Stimulated activated CD4-positive, alpha-beta T cell treated with anti-CD3 and anti-CD28 coated beads, Interleukin-4, amount 100 ng/mL, for 24 hours (primary cell): ENCODE results near the gene DUSP2.

Experiments
- DNase-seq: peaks from one replicate; pipeline ENCODE4 v3.0.0-alpha.2; 2020

DUSP2 gene

DNA sequence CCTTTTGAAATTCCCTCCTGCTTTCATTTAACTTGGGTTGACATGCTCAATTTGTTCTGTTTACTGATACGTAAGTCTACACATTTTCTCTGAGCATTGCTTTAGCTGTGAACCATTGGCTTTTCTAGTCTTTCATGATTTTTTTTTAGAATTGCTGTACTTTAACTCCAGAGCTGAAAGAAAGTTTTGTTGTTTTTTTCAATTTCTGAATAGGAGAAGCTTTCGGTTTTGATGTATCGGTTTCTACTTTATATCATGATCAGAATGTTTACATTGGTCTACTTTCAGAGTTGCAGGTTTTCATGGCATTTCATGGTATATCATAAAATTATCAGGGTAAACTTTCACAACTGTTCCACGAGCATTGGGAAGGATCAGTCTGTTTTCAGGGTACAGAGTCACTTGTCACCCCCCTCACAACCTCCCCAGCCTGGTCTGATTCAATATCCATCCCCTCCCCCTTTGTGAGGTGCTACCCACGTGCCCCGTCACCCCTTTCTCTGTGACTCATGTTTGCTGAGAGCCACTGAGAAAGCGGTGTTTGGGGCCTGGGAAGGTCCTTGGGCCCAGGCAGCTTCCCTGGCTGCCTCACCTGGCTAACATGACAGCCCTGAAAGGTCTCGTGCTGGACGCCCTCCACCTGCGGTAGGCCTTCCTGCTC is 14.0 kb downstream of the DUSP2 start:
- DNase-seq: peak; percentile 45

- no peak for DNase-seq
These were observed 14.8 kb downstream of the DUSP2 start for GRCh38 chr2:96130483-96130882.

DNA sequence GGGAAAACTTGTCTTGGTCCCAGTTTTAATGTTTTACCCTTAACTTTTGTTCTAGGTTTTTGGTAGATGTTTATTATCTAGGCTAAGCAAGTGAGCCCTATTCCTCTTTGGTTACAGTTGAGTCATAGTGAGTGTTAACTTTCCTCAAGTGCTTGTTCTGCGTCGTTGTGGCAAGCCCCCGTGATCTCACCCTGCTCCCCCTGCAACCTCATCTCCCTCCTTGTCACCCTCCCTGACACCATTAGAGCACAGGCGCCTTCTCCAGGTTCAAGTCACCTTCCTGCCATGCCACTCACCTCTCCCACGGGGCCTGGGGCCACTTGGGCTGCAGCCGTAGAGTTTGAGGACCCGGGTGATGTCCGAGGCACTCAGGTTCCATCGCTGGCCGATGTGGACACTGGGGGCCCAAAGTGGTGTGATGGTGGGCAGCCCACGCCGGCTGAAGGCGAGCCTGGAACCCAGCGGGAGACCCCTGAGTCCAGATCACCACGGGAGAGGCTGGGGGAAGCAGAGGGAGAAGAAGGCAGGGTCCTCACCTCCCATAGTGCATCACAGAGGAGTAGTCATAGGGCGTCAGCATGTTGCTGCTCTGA is 15.6 kb downstream of the DUSP2 start:
- no peak for DNase-seq

DNA sequence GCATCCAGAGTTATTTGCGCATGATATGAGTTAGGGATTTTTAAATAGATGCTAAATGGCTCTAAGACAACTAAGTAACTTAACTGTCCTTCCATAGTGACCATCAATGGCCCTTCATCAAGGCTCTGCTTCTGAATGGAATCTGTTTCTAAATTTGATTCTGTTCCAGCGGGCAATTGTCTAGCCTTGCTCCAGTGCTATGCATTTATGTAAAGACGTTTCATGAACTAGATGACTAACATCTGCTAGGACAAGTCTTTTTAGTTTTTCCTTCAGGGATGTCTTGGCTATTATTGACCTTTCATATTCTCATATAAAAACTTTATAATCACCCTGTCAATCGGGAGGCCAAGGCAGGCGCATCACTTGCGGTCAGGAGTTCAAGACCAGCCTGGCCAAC is 16.8 kb downstream of the DUSP2 start:
- no peak for DNase-seq

- DNase-seq: no peak
These were observed 20.6 kb downstream of the DUSP2 start for GRCh38 chr2:96124406-96125265.

DNA sequence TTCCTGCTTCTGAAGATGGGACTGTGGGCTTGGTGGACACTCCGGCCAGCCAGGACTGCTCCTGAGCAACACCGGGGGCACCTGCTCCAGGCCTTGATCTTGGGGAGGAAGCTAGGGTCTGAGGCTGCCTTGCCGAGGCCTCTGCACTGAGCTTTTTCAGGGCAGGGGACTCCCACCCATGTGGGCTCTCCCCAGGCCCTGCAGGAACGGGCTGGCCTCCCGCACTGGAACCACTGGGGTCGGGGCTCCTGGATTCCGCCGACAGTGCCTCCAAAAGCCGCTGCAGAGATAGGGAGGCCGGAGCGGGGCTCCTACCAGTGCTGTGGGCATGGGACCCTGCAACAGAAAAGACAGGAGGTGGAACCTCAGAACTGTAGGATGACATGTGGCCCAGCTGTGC is 21.3 kb downstream of the DUSP2 start:
- DNase-seq: no peak

DNA sequence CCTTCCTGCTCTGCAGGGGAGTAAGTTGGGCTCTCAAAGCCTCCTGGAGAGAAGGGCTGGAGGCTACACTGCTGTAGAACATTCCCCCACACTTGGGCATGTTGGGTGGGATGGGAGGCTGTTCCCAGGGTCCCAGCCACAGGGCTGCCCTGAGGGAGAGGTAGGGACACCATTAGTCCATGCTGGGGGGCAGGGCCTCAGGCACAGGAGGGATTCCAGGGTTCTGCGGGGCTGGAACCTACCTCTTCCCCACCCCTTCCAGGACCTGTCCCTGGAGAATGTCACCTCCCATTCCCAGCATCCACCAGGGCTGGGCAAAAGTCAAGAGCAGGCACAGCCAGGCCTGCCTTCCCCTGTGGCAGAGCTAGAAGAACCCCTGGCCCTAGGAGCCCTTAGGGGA is 21.9 kb downstream of the DUSP2 start:
- DNase-seq: no peak

GRCh38 chr2:96122391-96122790 is 22.8 kb downstream of the DUSP2 start:
- DNase-seq: no peak

- no peak for DNase-seq
These were observed 23.8 kb downstream of the DUSP2 start for GRCh38 chr2:96121414-96121813.

DNA sequence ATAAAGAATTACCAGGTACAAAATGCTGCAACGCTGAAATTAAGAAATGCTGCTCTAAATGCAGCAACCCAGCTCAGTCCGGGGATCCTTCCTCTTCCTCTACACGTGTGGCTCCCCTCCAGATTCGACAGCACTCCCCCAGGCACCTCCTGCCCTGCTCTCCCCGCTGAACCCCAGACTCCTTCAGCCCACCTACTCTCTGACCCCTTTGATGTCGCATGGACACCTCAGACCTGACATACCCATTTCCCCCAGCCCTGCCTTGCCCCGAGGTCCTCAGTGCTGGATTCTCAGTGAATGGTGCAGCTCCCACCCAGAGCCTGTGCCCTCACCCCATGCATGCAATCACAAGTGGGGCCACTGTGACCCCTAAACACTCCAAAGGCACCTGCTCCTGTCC is 24.2 kb downstream of the DUSP2 start:
- no peak for DNase-seq

- DNase-seq: no peak
These were observed 25.0 kb downstream of the DUSP2 start for GRCh38 chr2:96120091-96120720.

DNA sequence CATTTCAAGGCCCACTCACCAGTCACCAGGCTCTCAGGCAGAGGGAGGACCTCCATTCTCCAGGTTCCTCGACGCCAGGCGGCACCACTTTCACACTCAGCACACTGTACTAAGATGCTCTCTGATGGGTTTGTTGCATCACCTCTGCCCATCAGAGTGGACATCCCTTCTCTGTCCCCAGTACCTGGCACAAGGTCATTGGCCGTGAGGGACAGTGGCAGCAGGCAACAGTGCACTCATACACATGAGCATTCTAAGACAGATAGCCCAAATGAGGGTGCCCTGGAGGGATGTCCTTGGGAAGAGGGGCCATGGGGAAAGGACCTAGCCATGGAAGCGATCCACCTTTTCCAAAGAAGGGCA is 25.9 kb downstream of the DUSP2 start:
- DNase-seq: no peak

DNA sequence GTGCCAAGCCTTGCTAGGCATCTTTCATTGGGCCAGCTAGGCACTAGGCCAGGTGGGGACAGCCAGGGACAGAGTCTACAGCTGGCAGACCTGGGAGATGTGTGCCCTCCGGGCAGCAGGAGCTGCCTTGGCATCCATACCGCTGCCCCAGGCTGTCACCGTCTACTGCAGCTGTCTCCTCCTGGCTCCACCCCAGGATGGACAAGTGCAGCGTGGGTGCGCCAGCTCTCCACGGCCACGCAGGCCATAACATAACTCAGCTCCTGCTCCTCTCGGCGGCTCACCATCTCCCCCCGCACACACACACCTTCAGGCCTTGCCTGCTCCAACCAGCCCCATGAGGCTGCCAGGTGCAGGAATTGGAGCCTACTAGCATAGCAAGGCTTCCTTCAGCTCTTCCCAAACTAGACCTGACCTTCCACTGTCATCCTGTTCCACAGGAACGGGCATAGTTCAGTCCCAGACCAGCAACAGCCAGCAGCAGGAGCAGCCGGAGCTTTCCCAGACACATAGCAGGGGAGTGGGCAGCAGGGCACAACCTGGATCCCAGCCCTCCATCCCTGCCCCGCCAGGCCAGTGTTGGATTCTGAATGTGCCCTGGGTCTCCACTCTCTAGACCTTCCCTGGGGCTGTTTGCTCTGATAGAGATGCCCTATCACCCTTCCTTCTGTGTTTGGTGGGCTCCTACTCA is 26.4 kb downstream of the DUSP2 start:
- DNase-seq: no peak

GRCh38 chr2:96117701-96118588 is 27.3 kb downstream of the DUSP2 start:
- DNase-seq: no peak

- DNase-seq: peak; percentile 58
These were observed 28.2 kb downstream of the DUSP2 start for GRCh38 chr2:96116879-96117533.

GRCh38 chr2:96116424-96116878 is 28.8 kb downstream of the DUSP2 start, which contains the start of gene ADRA2B:
TSS of gene ADRA2B (minus strand) at chr2:96116571. CDS start at chr2:96116149, 422 bp downstream.
- peak; percentile 63 for DNase-seq

DNA sequence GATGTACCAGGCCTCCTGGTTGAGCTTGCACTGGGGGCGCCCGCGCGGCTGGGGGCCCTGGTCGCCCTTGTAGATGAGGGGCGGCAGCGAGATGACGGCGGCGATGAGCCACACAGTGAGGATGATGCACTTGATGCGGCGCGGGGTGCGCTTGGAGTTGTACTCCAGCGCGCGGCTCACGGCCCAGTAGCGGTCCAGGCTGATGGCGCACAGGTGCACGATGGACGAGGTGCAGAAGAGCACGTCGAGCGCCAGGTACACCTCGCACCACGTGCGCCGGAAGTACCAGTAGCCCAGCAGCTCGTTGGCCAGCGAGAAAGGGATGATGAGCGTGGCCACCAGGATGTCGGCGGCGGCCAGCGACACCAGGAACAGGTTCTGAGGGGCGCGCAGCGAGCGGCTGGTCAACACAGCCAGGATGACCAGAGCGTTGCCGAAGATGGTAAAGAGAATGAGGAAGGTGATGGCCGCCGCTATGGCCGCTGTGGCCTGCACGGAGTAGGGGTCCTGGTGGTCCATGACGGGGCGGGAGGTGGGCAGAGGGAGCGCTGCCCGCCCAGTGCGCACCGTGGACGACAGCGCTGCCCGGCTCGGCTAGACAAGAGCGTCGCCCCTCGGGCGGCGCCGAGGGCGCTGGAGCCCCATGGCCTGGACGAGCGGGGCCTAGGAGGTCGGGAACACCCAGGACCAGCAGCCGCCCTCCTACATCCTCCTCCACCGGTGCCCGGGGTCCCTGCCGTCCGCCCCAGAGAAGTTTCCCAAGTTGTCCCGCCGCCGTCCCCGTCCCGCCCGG is 29.4 kb downstream of the DUSP2 start:
- DNase-seq: no peak

DNA sequence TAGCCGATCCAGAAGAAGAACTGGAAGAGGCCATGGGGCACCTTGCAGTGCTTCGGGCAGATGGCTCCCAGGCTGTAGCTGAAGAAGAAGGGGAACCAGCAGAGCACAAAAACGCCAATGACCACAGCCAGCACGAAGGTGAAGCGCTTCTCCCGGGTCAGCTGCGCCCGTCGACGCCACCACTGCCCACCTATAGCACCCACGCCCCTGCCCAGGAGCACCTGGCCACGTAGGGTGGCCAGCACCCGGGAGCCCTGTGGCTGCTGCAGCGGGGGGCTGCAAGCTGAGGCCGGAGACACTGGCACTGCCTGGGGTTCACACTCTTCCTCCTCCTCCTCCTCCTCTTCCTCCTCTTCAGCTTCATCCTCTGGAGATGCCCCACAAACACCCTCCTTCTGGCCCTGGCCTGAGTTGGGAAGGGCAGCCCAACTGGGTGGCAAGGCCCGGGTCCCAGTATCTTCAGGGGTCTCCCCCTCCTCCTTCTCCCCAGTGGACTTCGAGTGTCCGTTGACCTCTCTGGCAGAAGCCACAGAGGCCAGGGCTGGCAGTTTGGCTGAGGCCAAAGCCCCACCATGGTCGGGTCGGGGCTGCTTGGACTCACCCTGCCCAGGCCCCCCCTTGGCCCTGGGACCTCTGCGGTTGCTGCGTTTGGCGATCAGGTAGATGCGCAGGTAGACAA is 30.2 kb downstream of the DUSP2 start:
- no peak for DNase-seq

DNA sequence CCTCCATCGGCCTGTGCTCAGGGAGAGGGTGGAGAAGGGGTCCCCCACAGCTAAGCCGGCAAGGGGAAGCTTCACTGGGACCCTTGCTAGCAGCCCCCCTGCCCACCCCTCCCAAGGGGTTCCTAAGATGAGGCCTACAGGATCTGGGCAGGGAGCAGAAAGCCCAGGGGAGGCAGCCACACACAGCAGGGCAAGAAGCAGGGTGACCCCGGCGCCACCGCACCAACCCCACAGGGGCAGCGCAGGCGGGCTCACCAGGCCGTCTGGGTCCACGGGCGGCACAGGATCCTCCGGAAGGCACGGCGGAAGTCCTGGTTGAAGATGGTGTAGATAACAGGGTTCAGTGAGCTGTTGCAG is 30.7 kb downstream of the DUSP2 start:
- DNase-seq: no peak

DNA sequence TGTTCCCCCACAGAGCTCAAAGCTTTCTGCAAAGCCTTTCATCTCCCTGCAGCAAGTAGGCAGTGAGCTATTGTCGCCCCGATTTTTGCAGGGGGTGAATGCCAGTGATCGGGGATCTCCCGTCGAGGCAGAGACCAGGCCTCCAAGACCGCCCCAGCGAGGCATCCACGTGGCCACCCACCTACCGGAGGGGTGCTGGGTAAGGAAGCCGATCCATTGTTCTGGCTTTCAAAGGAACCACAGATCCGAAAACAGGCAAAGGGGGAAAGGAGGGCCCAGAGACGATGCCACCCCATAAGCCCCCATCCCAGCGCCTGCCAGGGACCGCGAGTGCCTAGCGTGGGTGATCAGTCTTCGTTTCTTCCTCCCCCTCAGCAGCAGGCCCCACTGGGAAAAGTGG is 31.3 kb downstream of the DUSP2 start:
- DNase-seq: no peak
